Measurements from ENCODE around the gene PACSIN1.

The PACSIN1 gene

DNA sequence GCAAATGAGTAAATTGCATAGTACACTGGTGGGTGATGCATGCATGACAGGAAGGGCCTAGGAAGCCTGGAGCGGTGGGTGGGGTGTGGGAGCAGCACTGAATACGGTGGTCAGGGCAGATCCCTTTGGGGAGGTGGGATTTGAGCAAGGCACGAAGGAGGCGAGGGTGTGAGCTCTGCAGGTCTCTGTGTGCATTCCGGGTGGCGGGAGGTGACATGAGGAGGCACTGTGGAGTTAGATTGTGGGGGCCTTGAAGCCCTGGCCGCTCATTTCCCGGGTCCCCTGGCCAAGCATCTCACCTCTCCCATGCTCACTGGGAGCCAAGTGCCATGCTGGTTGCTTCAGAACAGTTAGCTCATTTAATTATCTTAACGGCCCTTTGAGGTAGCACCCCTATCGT is 96.5 kb downstream of the PACSIN1 start:
- DNase-seq (ENCODE audit: low spot score) = no peak

DNA sequence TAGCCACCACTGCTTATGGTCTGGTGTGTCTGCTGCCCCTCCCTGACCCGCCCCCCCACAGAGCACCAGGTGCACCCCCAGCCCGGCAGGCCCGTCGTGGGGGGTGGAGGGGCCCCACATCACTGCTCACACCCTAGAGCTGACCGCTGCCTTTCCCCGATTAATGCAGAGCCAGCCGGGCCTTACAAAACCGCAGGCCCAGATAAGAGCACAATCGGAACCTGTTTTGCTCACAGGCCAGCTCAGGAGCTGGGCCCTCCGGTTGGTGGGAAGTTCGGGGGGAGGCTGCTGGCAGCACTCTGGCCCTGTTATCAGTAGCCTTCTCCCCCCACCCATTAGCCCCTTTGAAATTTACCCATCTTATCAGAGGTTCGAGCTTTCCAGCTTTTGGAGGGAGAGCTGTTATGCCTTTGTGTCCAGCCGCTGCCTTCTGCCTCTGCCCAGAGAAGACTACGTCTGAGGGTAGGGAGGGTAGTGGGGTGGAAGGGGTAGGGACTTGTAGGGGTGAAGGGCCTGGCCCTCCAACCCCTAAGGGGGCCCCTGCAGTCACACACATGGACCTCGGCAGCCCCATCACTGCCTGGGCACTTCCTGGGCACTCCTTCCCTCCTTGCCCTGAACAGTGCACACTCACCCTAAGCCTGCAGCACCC is 97.1 kb downstream of the PACSIN1 start:
- no peak for DNase-seq (ENCODE audit: low spot score)

DNA sequence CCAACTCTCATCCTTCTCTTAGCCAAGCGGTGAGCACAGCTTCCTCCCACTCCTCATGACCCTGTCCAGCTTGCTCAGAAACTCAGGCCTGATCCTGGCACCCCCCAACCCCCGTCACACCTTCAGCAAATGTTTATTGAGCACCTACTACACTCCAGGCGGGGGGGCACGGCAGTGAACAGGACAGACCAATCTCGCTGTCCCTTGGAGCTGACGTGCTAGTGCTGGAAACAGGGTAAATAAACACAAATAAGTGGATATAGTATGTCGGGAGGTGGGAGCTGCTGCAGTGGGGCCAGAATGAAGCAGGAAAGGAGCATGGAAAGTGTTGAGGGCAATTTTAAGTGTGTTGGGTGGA is 97.6 kb downstream of the PACSIN1 start:
- no peak for DNase-seq (ENCODE audit: low spot score)

DNA sequence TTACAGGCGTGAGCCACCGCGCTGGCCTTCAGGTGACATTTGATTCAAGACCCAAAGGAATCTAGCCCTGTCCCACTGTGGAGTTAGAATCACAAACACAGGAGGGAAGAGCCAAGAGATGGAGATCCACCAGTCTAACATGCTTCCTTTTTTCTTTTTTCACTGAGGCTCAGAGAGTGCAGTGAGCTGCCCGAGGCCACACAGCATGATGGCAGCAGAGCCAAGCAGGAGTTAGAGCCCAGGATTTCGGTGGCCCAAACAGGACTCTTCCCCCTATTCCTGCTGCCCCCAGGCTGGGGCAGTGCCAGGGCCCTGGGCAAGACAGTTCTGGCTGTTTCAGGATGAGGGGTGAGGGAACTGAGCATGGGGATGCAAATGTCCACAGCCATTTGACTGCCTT is 98.3 kb downstream of the PACSIN1 start:
- DNase-seq (ENCODE audit: low spot score) = no peak

DNA sequence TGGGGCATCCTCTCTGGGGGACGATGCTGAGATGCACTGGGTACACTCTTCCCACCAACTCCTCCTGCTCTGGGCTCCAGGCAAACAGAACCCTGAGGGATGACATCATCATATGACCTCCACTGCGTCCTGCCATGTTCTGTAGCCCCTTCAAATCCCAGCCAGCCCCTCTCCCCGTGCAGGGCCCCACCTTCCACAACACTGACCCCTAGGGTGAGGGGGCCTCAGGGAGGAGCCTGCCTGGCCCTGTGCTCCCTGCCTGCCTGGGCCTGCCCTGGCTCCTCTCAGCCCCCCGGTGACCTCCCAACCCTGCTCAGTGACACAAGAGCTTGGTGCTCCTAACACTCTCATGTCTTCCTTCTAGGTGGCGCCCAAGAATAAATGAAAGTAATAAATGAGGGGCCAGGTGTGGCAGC is 99.9 kb downstream of the PACSIN1 start:
- DNase-seq (ENCODE audit: low spot score) = no peak

DNA sequence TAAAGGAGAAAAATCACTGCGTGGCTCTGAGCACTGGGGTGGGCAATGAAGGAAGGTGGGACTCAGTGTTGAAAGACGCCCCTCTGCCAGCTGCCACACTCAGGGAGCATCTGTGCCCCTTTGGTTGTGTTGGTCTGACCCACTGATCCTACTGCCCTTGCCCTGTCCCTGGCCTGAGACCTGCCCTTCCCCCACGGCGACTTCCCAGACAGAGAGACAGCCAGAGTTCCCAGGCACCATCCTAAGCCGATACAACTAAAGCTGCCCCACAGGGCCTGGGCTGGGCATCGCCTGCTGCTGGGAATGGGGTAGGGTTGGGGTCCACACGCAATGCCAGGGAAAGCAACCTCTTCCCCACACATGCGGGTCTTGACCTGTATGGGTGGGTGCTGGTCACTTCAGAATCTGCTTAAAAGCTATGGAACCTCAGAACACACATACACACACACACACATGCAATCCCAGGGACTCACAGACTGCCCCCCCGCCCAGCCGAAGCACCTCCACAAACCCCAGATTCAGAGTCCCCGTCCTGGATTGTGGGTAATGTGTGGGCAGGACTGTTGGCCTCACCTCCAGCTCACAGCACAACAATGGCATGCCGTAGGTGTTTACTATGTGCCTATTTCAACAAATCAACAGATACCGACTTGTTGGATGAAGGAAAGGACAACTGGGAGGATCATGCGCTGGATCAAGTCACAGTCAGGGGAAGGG is 101.1 kb downstream of the PACSIN1 start:
- no peak for DNase-seq (ENCODE audit: low spot score)

DNA sequence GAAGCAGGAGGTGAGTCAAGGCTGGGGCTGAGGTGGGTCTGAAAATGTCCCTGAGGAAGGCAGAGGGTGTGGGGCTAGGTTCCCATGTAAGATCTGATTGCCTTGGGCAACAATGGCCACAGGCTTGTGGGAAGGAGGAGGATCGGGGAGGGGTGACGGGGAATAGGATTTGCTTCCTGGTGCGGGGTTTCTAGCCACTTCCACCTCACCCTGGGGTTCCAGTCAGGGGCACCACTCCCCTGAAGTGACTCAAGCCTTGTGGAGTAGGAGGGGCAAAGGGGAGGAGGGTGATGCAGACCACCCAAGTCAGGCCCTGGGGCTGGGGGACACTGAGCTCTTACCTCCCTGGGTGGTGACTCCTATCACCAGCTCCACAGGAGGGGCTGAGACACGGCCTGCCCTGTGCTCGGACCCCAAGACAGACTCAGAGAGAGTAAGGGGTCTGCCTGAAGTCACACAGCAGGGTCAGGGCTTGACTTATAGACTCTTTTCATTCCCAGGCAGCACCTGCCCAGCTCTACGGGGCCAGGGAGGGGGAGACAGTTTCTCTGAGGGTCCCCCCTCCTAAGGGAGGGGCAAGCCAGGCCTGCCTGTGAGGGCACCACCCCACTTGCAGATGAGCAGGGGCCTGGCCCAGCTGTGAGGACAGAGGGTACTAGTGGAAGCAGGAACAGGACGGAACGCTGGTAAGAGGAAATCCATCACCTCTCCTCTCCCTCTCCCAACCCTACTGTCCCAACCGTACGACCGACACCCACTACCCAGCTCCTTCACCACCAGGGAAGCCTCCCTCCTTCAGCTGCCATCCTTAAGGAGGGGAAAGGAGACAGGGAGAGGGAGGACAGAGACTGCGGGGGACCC is 102.7 kb downstream of the PACSIN1 start:
- no peak for DNase-seq (ENCODE audit: low spot score)

DNA sequence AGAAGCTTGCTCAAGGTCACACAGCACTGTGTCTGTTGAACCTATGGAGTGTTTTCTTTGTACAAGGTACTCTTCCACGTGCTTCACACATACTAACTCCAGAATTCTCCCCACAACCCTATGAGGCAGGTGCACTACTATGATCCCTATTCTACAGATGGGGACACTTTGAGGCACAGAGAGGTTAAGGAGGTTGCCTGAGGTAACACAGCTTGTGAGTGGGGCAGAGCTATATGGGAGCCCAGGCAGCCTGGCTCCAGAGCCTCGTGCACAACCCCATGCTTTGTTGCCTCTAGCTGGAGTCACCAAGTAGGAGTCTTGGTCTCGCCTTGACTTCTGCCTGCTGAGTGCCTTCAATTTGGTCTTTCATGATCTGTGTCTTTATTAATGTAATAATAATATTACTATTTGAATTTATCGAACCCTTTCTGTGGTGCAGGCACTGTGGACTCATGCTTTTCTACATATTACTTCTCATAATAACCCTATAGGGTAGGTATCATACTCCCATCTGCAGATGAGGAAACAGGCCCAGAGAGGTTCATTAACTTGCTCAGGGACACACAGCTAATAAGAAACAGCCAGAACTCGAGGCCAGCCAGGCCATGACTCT is 103.6 kb downstream of the PACSIN1 start:
- DNase-seq (ENCODE audit: low spot score) = no peak

DNA sequence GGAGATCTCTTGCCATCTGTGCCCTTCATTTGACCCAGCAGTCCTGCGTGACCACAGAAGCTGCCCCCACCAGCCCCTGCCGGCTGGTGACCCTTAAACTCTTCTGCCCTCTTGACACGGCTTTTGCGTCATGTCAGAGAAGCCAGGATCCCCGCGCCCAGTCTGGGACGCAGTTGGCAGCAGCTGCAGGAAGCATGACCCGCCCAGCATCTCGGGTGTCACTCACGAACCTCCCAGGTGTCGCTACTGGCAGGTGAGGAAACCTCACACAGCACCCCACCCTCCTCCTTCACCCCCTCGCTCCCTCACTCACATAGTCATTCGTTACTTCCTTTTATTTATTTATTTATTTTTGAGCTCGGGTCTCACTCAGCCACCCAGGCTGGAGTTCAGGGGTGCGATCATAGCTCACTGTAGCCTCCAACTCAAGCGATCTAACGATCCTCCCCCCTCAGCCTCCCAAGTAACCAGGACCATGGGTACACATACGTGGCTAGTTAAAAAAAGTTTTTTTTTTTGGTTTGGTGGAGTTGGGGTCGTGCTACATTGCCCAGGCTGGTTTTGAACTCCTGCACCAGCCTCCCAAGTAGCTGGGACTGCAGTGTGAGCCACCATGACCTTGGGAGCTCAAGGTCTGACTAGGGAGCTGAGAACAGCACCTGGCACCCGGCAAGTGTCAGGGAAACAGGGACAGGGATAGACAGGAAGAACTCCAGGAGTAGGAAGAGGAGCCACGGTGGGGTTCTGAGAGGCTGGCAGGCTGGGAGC is 104.4 kb downstream of the PACSIN1 start:
- no peak for DNase-seq (ENCODE audit: low spot score)

DNA sequence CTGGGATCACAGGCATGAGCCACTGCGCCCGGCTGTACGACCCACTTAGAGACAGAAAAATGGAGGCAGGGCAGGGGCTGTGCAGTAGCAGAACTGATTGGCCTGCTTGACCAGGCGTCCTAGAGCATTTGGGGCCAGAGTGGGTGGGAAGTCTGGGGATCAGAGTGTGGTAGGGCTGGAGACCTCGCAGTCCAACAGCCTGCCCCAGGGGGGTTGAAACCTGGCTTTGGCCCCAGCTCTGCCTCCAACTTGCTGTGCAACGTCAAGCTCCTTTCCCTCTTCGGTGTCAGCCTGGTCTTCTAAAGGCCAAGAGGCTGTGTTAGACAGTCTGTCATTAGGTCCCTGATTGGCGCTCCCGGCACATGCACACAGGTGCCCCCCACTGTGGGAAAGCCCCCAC is 105.5 kb downstream of the PACSIN1 start:
- no peak for DNase-seq (ENCODE audit: low spot score)

DNA sequence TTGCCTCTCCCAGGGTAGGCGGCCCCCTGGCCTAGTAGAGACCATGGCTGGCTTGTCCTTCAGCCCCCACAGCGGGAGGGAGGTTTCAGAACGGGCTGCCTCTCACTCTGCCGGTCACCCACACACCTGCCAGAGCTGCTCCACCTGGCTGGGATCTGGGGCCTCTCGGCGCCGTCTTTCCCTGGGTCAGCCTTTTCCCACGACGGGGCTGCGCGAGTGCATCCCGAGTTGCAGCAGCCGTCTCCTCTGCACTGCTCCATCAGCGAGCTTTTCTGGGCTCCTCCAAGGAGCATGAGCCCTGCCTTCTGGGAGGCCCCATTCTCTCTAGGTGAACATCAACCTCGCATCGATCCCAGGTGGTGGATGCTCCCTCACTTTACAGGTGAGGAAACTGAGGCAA is 106.1 kb downstream of the PACSIN1 start:
- DNase-seq (ENCODE audit: low spot score) = no peak

DNA sequence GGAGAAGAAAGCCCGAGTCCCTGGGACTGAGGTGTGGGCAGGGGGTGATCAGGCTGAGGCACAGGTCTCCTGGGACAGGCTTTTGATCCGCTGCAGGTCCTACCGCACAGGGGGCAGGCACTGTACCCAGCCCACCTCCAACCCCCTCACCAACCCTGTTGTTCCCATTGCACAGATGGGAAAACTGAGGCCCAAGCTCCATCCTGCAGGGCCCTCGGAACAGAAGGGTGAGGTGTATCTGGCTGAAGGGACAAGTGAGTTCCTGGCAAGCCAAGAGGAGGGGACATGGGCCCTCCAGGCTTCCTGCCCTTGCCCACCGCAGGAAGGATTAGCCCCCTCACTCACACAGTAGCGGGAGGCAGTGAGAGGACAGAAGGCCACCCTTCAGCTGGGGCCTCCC is 106.7 kb downstream of the PACSIN1 start:
- DNase-seq (ENCODE audit: low spot score) = no peak

DNA sequence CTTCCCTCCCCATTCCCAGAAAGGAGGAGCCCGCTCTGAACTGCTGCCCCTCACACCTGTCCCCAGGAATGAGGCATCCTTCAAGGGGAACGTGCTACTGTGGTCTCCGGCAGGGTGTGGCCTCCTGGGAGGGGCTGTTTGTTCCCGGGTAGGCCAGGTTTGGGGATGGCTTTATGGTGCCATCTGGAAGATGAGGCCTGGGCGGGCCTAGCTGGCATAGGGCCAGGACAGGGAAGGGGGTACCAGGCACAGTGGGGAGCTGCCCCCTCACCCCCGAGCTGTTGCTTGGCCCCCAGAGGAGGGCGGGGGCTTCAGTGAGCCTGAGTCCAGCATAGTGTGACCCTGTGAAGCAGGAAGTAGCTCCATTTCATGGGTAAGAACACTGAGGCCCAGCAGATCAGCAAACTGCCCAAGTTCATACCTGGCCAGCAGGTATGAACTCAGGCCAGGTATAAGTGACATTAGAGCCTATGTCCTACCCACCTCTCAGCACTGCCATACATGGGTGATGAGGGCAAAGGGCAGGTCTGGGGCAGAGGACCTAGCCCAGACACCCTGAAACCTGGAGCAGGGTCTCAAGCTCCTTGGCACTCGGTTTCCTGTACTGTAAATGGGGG is 107.8 kb downstream of the PACSIN1 start:
- DNase-seq (ENCODE audit: low spot score) = no peak

DNA sequence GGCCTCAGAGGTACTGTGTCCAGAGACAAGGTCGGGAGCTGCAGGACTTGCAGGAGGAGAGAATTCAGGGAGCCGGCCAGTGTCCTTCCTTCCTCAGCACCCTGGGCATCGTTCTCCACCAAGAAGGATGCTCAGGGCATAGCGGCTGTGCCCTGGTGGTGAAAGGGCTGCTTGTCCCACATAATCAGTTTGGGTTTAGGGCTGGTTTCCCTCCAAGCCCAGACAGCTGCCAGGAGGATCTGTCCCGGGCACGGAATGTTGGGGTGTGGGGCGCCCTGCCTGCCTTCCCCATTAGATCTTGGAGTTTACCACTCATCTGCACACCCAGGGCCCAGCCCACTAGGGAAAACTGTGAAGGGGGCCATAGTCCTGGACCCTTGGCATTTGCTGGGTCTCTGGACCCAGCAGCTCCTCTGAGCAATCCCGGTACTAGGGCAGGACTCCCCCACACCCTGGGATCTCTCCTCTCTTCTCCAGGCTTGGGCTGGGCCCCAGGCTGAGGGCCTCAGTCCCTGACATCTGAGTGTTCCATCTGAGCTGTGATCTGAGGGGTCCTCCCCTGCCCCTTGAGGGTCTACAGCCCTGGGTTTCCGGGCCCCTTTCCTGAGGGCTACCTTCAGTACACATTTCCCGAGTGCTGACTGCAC is 108.9 kb downstream of the PACSIN1 start:
- no peak for DNase-seq (ENCODE audit: low spot score)

DNA sequence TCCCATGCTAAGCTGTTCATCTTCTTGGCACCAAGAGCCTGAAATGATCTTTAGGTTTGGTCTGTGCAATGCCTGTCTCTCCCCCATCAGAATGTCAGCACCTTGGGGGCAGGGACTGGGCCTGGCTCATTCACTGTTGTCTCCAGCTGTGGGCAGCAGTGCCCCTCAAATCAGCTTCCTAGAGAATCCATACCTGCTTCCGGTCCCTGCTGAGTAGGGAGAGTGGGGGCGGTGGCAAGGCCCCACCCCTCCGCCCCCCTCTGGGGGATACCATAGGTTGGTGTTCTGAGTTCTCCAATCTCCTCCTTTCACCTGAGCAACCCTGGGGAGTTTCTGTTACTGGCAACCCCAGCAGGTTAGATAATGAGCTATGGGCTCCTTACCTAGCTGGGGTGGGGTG is 109.5 kb downstream of the PACSIN1 start:
- DNase-seq (ENCODE audit: low spot score) = no peak

DNA sequence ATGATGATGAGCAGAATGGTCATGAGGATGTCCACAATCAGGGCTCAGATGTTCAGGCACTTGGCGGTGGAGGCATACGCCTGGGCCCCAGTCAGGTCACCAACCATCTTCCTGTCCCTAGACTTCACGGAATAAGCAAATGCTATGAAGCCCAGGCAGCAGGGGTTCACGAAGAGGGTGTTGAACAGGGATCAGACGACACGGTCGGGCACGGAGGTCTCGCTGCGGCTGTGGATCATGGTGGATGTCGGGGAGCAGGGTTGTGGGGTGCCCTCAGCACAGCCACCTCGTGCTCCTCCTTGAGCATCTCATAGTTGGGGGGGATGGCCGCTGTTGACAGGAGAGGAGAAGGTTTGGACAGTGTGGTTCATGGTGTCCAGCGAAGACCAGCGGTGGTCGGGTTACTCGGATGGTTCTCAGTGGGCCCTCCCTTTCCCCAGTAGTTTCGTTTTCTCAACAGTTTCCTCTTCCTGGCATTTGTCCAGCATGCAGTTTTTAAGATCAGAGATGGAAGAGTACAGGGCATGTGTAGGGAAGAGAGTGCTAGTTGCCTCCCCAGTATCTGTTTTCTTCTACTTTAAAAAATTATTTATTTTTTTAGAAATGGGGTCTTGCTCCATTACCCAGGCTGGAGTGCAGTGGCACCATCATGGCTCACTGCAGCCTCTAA is 110.5 kb downstream of the PACSIN1 start:
- no peak for DNase-seq (ENCODE audit: low spot score)

DNA sequence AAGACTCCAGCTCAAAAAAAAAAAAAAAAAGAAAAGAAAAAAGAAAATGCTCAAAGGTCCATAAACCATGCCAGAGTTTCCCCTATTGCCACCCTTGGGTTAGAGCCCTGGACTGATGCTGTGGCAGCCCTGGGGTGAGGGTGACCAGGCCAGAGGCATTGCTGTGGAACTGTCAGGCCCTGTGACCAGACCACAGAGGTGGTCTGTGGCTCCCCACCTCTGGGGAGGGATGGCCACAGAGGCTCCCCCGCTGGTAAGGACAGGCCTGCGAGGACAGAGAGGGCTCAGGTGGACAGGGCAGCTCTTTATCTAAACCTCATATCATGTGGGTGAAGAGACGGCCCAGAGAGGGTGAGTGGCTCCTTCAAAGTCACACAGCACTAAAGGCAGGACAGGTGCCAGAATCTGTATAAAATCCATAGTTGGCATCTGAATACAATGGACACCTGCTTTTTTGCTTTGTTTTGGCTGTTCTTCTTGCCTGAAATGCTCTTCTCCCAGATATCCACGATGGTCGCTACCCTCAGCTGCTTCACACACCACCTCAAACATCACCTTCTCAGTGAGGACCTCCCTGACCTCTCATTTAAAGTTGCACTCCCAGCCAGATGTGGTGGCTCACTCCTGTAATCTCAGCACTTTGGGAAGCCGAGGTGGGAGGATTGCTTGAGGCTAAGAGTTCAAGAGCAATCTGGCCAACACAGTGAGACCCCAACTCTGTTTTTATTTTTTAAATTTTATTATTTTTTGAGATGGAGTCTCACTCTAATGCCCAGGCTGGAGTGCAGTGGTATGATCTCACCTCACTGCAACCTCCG is 112.8 kb downstream of the PACSIN1 start:
- DNase-seq (ENCODE audit: low spot score) = no peak

DNA sequence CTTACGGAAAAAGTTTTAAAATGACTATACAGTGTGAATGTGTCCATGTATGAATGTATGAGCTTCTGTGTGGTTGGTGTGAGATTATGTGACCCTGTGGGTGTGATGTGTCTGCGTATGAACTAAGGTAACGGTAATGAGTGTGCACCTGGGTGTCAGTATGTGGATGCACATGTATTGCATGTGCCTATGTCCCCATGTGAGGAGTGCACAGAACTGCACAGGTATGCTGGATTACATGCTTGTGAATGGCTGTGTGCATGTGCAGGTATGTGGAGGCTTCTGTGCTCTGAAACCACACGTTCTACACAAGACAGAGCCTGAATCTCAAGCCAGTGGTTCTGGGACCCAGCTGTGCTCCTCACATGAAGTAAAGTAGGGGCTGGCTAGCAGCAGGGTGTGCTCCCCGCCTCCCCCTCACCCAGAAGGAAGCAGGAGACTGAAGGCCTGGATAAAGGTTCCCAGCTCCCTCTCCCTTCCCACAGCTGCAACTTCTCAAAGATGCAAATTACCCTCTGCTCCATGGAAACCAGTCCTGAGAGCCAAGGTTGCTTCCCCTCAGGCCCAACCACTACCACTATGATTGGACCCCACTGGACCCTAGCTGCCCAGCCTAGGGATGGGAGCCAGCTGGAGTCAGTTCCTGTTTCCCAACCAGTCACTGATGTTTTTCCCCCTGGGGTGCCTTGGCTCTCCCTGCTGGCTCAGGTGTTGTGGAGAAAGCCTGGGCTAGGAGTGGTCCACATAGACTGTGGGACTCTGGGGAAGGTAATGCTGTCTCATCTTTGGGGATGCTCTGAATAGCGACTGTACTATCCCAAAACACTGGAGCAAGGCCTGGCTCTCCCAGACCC is 115.1 kb downstream of the PACSIN1 start:
- no peak for DNase-seq (ENCODE audit: low spot score)

DNA sequence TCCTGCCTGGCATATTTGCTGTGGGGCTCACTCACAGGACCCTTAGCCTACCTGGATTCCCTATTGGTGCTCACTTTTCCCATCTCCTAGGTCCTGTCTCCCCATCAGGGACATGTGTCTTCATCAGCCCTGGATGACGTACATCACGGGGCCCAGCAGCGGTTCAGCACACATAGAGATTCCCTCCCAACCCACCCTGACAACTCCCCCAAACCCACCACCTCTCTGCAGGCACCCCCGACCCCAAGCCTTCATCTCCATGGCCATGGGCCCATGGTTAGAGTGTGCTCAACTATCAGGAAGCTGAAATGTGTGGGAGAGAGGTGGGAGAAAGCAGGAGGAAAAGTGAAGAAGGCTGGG is 115.7 kb downstream of the PACSIN1 start:
- no peak for DNase-seq (ENCODE audit: low spot score)

Measured in hematopoietic multipotent progenitor cell treated with erythropoietin and hydrocortisone succinate and interleukin-3 and kit ligand, for 15 days (in vitro differentiated cells).